ENCODE measurements around the gene TBCK. TPM values are rescaled to one million over a fixed set of nuclear protein-coding genes. Genes with fewer than 3 reads are reported as not detected.

Gene TBCK
- total and polyA plus RNA-seq, 9 of the 15 experiments (the other 6 are each of a cell fraction or from before 2014, with no cell fraction given) = 5.3 to 26.6 (median 16.2) TPM

DNA sequence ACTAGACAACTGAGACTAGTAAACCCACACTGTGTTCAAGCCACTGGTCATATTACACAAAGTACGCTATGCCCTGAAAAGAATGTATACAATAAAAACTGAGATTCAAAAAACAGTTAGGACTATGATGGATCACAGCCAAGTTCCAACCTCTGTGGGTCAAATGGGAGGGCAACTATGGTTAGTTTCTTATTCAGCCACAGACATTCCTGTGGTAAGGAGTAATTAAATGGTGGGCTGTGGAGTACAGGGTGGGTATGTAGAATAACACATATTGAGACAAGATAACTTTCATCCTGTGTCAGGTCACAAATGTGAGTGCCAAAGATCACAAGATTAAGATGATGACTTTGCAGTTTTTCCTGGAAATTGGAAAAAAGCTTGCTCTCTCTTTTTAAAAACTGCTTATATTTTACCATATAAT is 253.5 kb downstream of the TBCK start (continued):
- TF ChIP-seq, protein P1, sequence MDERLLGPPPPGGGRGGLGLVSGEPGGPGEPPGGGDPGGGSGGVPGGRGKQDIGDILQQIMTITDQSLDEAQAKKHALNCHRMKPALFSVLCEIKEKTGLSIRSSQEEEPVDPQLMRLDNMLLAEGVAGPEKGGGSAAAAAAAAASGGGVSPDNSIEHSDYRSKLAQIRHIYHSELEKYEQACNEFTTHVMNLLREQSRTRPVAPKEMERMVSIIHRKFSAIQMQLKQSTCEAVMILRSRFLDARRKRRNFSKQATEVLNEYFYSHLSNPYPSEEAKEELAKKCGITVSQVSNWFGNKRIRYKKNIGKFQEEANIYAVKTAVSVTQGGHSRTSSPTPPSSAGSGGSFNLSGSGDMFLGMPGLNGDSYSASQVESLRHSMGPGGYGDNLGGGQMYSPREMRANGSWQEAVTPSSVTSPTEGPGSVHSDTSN (CRISPR knock-in tag; IDR thresholded peaks at IDR 0.05; ENCODE audit: low read depth) = no peak
- TF ChIP-seq, protein P1 (tag; conservative IDR thresholded peaks at IDR 0.05; ENCODE audit: low read depth) = no peak
- TF ChIP-seq TAF7 (tag; IDR thresholded peaks at IDR 0.05) (no peak), RNF2 (IDR thresholded peaks at IDR 0.05) (no peak), GTF2E2 (tag; IDR thresholded peaks at IDR 0.05) (no peak), ZNF764 (CRISPR knock-in tag; IDR thresholded peaks at IDR 0.05; ENCODE audit: low read depth) (no peak), CHD1 (IDR thresholded peaks at IDR 0.05; ENCODE audit: low read length) (no peak), ZNF785 (CRISPR knock-in tag; IDR thresholded peaks at IDR 0.05) (no peak), FUS (optimal IDR thresholded peaks at IDR 0.05; ENCODE audit: low read depth, low read length) (no peak), NCOA1 (IDR thresholded peaks at IDR 0.05; ENCODE audit: low read depth) (no peak), SMARCE1 (IDR thresholded peaks at IDR 0.05) (peak; percentile 41; the same call in 1 of the 2 replicates), HMGN3 (IDR thresholded peaks at IDR 0.05; ENCODE audit: borderline replicate concordance, extremely low read depth, insufficient read length, low read depth, low read length) (no peak), RFX1 (IDR thresholded peaks at IDR 0.05) (no peak), CBFA2T2 (conservative IDR thresholded peaks at IDR 0.05) (peak; percentile 34), KLF6 (CRISPR knock-in tag; IDR thresholded peaks at IDR 0.05; ENCODE audit: borderline replicate concordance) (no peak), U2AF1 (optimal IDR thresholded peaks at IDR 0.05; ENCODE audit: low read depth, low read length) (no peak), PHTF2 (CRISPR knock-in tag; IDR thresholded peaks at IDR 0.05) (no peak), CEBPG (CRISPR knock-in tag; IDR thresholded peaks at IDR 0.05) (no peak), CEBPG (tag; conservative IDR thresholded peaks at IDR 0.05 in 1 of 2, IDR thresholded peaks at IDR 0.05 in 1 of 2) (no peak), RFX7 (CRISPR knock-in tag; IDR thresholded peaks at IDR 0.05) (no peak)
- TF ChIP-seq, protein P2, sequence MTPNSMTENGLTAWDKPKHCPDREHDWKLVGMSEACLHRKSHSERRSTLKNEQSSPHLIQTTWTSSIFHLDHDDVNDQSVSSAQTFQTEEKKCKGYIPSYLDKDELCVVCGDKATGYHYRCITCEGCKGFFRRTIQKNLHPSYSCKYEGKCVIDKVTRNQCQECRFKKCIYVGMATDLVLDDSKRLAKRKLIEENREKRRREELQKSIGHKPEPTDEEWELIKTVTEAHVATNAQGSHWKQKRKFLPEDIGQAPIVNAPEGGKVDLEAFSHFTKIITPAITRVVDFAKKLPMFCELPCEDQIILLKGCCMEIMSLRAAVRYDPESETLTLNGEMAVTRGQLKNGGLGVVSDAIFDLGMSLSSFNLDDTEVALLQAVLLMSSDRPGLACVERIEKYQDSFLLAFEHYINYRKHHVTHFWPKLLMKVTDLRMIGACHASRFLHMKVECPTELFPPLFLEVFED (CRISPR knock-in tag; conservative IDR thresholded peaks at IDR 0.05) = no peak
- TF ChIP-seq, protein P3, sequence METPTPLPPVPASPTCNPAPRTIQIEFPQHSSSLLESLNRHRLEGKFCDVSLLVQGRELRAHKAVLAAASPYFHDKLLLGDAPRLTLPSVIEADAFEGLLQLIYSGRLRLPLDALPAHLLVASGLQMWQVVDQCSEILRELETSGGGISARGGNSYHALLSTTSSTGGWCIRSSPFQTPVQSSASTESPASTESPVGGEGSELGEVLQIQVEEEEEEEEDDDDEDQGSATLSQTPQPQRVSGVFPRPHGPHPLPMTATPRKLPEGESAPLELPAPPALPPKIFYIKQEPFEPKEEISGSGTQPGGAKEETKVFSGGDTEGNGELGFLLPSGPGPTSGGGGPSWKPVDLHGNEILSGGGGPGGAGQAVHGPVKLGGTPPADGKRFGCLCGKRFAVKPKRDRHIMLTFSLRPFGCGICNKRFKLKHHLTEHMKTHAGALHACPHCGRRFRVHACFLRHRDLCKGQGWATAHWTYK (CRISPR knock-in tag; IDR thresholded peaks at IDR 0.05) = no peak
- TF ChIP-seq, protein P4, sequence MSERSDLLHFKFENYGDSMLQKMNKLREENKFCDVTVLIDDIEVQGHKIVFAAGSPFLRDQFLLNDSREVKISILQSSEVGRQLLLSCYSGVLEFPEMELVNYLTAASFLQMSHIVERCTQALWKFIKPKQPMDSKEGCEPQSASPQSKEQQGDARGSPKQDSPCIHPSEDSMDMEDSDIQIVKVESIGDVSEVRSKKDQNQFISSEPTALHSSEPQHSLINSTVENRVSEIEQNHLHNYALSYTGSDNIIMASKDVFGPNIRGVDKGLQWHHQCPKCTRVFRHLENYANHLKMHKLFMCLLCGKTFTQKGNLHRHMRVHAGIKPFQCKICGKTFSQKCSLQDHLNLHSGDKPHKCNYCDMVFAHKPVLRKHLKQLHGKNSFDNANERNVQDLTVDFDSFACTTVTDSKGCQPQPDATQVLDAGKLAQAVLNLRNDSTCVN (CRISPR knock-in tag; IDR thresholded peaks at IDR 0.05) = no peak

Data from K562 (cell line).